A673 (cell line): ENCODE data around the gene CDIP1. TPM values are rescaled to one million over a fixed set of nuclear protein-coding genes. Genes with fewer than 3 reads are reported as not detected.
A peak's percentile ranks its signal among the peaks of the same experiment; 100 is the strongest.

Source experiments
- BruUV-seq: library from RNA; stranded (reverse); fragments of 400-500 nt; replicated peaks from 2 replicates; lab custom pipeline; 2021; lab: Mats Ljungman, UMichigan
- CTCF ChIA-PET: fragments of 300-600 bp; sonication (Branson Sonifier 250); formaldehyde crosslinking; loops from one replicate; lab custom pipeline; 2022; ENCODE audit warnings: antibody characterized with exemption; lab: Charles Lee
- POLR2A ChIA-PET: fragments of 300-600 bp; sonication (Branson Sonifier 250); formaldehyde crosslinking; loops from one replicate; lab custom pipeline; 2022; ENCODE audit warnings: antibody characterized with exemption; ENCODE audit not compliant: low non-redundant PET; lab: Charles Lee
- DNase-seq: peaks from one replicate; pipeline ENCODE4 v3.0.0-alpha.2; 2015; ENCODE audit warnings: low spot score
- H3K27ac ChIP-seq: fragments of 200-600 bp; sonication (generic); 2 replicates; pipeline ENCODE4 v1.5.1; 2016; ENCODE audit warnings: mixed run types, low read depth, mild to moderate bottlenecking, mixed read lengths, antibody characterized with exemption, low read length; ENCODE audit not compliant: poor library complexity, severe bottlenecking
- H3K27me3 ChIP-seq: fragments of 200-600 bp; sonication (generic); replicated peaks from 2 replicates; pipeline ENCODE4 v1.6.1; 2017; ENCODE audit warnings: mixed run types, low read depth, mild to moderate bottlenecking, mixed read lengths, antibody characterized with exemption, low read length; ENCODE audit not compliant: insufficient read depth, poor library complexity
- H3K36me3 ChIP-seq: fragments of 200-600 bp; sonication (generic); 2 replicates; pipeline ENCODE4 v1.6.1; 2016; ENCODE audit warnings: mixed run types, mild to moderate bottlenecking, mixed read lengths, antibody characterized with exemption, low read length; ENCODE audit not compliant: insufficient read depth, poor library complexity, severe bottlenecking
- H3K4me1 ChIP-seq: fragments of 200-600 bp; sonication (generic); 2 replicates; pipeline ENCODE4 v1.6.1; 2017; ENCODE audit warnings: mixed run types, mild to moderate bottlenecking, mixed read lengths, antibody characterized with exemption, low read length; ENCODE audit not compliant: insufficient read depth, poor library complexity, severe bottlenecking
- H3K4me3 ChIP-seq: fragments of 200-600 bp; sonication (generic); 2 replicates; pipeline ENCODE4 v1.5.1; 2016; ENCODE audit warnings: low read depth, mixed run types, mild to moderate bottlenecking, mixed read lengths, low read length; ENCODE audit not compliant: poor library complexity, severe bottlenecking
- H3K9me3 ChIP-seq: fragments of 200-600 bp; sonication (generic); 2 replicates; pipeline ENCODE4 v1.6.1; 2016; ENCODE audit warnings: mixed run types, low read depth, mild to moderate bottlenecking, mixed read lengths, antibody characterized with exemption, low read length; ENCODE audit not compliant: poor library complexity, severe bottlenecking
- EZH2 ChIP-seq: fragments of 200-600 bp; sonication (generic); IDR thresholded peaks from 2 replicates; pipeline ENCODE4 v1.6.1; 2017; ENCODE audit warnings: borderline replicate concordance, low read depth, mild to moderate bottlenecking, mixed read lengths, antibody characterized with exemption, low read length; ENCODE audit not compliant: poor library complexity, severe bottlenecking
- intact Hi-C: fragments of 100-400 bp; cut with micrococcal nuclease; formaldehyde crosslinking; loops from one replicate; pipeline ENCODE4 v1.10.0; 2022; ENCODE audit not compliant: unreplicated experiment
- total RNA-seq: library from RNA; stranded (reverse); gene quantifications from 2 replicates; pipeline ENCODE4 v1.2.3, GENCODE V29; 2021
- TF ChIP-seq, protein P1 (sequence below): fragments of 300-800, 200-600 bp; sonication (generic); conservative IDR thresholded peaks from 2 replicates; pipeline ENCODE4 v1.5.1; 2017; ENCODE audit warnings: low read depth, mild to moderate bottlenecking, antibody characterized with exemption, low read length, moderate library complexity, mixed read lengths

CDIP1 gene
- total RNA-seq, 1 experiment from 2014 or later, result 12.8 TPM

DNA sequence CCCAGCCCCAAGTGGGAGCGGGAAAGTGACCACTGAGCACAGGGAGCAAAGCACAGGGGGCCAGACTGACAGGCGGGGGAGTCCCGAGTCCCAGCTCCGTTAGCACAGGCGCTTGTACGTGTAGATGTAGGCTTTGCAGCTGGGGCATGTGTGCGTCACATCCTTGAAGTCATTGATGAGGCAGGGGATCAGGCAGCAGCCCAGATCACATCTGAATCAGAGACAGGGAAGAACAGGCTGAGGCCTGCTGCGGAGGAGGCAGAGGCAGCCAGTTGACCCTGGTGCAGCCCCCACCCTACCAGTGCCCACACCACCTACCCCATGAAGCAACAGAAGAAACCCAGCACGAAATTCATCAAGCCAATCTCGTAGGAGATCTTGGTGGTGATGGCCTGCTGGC is 26.1 kb downstream of the CDIP1 start:
- ChIA-PET CTCF (no interaction called here), POLR2A (interaction anchor here (0.5 kb wide), 1 partner anchor 45 kb away, joined by 4 read pairs; no protein-coding TSS in a partner anchor)
- no peak overlapping the region for H3K4me3 ChIP-seq
- peaks cover 21% of the 10 kb centered on the region for H3K36me3 ChIP-seq
- DNase-seq, result no peak
- no peak for TF ChIP-seq EZH2
- TF ChIP-seq, protein P1, sequence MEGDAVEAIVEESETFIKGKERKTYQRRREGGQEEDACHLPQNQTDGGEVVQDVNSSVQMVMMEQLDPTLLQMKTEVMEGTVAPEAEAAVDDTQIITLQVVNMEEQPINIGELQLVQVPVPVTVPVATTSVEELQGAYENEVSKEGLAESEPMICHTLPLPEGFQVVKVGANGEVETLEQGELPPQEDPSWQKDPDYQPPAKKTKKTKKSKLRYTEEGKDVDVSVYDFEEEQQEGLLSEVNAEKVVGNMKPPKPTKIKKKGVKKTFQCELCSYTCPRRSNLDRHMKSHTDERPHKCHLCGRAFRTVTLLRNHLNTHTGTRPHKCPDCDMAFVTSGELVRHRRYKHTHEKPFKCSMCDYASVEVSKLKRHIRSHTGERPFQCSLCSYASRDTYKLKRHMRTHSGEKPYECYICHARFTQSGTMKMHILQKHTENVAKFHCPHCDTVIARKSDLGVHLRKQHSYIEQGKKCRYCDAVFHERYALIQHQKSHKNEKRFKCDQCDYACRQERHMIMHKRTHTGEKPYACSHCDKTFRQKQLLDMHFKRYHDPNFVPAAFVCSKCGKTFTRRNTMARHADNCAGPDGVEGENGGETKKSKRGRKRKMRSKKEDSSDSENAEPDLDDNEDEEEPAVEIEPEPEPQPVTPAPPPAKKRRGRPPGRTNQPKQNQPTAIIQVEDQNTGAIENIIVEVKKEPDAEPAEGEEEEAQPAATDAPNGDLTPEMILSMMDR, result no peak
- H3K27me3 ChIP-seq, result no peaks in the 10 kb centered on the region
- no TSS peak for BruUV-seq
- intact Hi-C loops, result no loop called here
- H3K9me3 ChIP-seq, result no peaks in the 10 kb centered on the region
- no peak overlapping the region for H3K27ac ChIP-seq
- H3K4me1 ChIP-seq, result no peaks in the 10 kb centered on the region

DNA sequence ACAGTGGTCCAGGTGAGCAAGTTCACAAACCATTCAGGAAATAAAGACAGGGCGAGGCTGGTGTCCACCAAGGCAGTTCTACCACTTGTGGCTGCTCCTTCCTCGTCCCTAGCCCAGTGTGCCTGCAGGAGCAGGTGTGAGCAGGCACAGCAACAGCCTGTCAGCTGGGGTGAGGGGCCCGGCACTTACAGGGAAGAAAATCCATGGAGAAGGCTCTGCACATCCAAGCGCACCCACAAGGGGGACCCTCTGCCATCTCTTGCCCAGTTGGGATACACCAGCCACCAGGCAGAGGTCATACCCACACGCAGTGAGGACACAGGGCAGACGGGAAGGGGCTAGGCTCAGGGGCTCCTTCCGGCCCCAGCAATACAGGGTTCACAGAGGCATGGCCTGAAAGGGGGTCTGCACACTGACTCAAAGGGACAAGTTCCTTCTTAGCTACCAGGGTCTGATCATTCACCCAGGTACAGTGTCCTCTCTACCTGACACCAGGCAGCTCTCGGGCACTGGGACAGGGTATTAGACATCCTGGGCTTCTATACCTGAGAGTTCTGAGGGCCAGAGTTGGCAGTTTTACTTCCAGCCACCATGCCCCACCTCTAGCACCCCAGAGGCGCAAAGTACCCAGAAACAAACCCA is 27.0 kb downstream of the CDIP1 start:
- intact Hi-C loops, result no loop called here
- ChIA-PET CTCF (no interaction called here), POLR2A (no interaction called here)
- TSS peak; percentile 48 for BruUV-seq
- H3K36me3 ChIP-seq, result peaks cover 28% of the 10 kb centered on the region
- H3K4me3 ChIP-seq, result no peak overlapping the region
- no peak overlapping the region for H3K27ac ChIP-seq
- no peaks in the 10 kb centered on the region for H3K27me3 ChIP-seq
- no peaks in the 10 kb centered on the region for H3K9me3 ChIP-seq
- DNase-seq, result peak; percentile 60
- TF ChIP-seq EZH2, result no peak
- TF ChIP-seq, protein P1, result peak; percentile 68
- no peaks in the 10 kb centered on the region for H3K4me1 ChIP-seq

DNA sequence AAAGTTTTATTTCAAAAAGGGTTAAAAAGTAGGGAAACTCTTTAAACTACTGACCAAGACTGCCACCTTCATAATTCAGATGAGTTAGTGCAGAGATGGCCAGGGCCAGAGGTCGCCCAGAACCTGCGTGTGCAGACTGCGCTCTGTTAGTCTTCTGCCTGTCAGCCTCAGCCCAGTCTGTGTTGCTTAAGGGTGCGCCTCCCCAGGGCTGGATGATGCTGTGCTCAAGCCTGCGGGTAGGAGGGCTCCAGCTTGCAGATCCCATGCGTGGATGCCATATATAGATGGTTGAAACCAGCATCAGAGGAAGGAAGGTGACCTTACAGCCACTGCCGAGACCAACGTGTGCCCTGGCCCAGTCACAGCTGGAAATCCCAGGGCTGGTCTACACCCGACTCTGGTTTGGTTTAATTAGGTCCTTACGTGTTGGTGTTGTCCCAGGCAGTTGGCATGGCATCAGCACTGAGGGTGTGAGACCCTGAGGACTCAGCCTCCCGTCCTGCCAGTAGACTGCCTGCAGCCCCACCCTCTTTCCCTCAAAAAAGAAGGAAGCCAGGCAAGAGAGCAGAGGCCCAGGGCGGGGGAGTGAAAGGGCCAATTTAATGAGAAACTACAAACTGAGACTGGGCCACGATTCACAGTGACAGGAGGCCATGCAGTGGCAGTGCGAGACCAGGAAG is 27.7 kb downstream of the CDIP1 start:
- peaks cover 28% of the 10 kb centered on the region for H3K36me3 ChIP-seq

More for the DNA sequence above, 27.7 kb downstream of the CDIP1 start:
- Histone ChIP-seq H3K4me3 (no peak overlapping the region), H3K4me1 (no peaks in the 10 kb centered on the region), H3K27ac (no peak overlapping the region), H3K27me3 (no peaks in the 10 kb centered on the region), H3K9me3 (no peaks in the 10 kb centered on the region)
- DNase-seq, result no peak
- intact Hi-C loops, result no loop called here
- TF ChIP-seq, protein P1, result no peak
- TF ChIP-seq EZH2, result no peak
- BruUV-seq, result no TSS peak
- POLR2A ChIA-PET, result no interaction called here
- CTCF ChIA-PET, result no interaction called here
